AG10803 (cell line): ENCODE measurements around the gene MAST2.

Experiments
- DNase-seq: peaks from one replicate; pipeline ENCODE4 v3.0.0; 2010; ENCODE audit warnings: low read depth
- H3K4me3 ChIP-seq: 2 replicates; pipeline ENCODE4 v1.5.1; 2011; ENCODE audit warnings: mild to moderate bottlenecking, low read length, control low read depth
- CTCF ChIP-seq: conservative IDR thresholded peaks from 2 replicates; pipeline ENCODE4 v1.5.1; 2011; ENCODE audit warnings: mild to moderate bottlenecking, low read length, control low read depth, inconsistent platforms

Gene MAST2

GRCh38 chr1:45796381-45796780 lies 7.0 kb upstream of the MAST2 start:
- peak; percentile 9 for DNase-seq
- H3K4me3 ChIP-seq = no peak overlapping the region
- TF ChIP-seq CTCF = no peak

- DNase-seq = no peak
- no peak overlapping the region for H3K4me3 ChIP-seq
- TF ChIP-seq CTCF = no peak
Observed at GRCh38 chr1:45796946-45797345, 6.5 kb upstream of the MAST2 start.

GRCh38 chr1:45800899-45801298 lies 2.5 kb upstream of the MAST2 start:
- no peak for DNase-seq
- no peak for TF ChIP-seq CTCF

GRCh38 chr1:45802343-45803298 lies 791 bp upstream of the MAST2 start:
- peak; percentile 97 for DNase-seq
- peak overlapping the region; percentile 75 for H3K4me3 ChIP-seq
- TF ChIP-seq CTCF = no peak

More at GRCh38 chr1:45800899-45801298, 2.5 kb upstream of the MAST2 start:
- H3K4me3 ChIP-seq = no peak overlapping the region

GRCh38 chr1:45803781-45804668 lies 613 bp downstream of the MAST2 start:
- H3K4me3 ChIP-seq = peak overlapping the region; percentile 75
- DNase-seq = peak; percentile 15

- TF ChIP-seq CTCF = no peak
- H3K4me3 ChIP-seq = peak overlapping the region; percentile 75
- no peak for DNase-seq
Observed at GRCh38 chr1:45804669-45804969, 1.2 kb downstream of the MAST2 start.

GRCh38 chr1:45806129-45806528 lies 2.7 kb downstream of the MAST2 start:
- no peak for DNase-seq
- no peak for TF ChIP-seq CTCF
- no peak overlapping the region for H3K4me3 ChIP-seq
